RWPE1 (cell line): Measurements from ENCODE around the gene FCN1.

ENCODE experiments used
- CTCF ChIA-PET: fragments of 350-600 bp; sonication (Branson Sonifier 250); formaldehyde crosslinking; extraction: SDS; loops from one replicate; lab custom pipeline; 2021; lab: Yijun Ruan, JAX
- POLR2A ChIA-PET: fragments of 400-600 bp; formaldehyde crosslinking; extraction: SDS; loops from one replicate; lab custom pipeline; 2020; ENCODE audit warnings: antibody characterized with exemption; ENCODE audit not compliant: low non-redundant PET; lab: Yijun Ruan, JAX
- DNase-seq: peaks from one replicate; pipeline ENCODE4 v3.0.0; 2012; ENCODE audit warnings: low spot score
- H3K27ac ChIP-seq: fragments of 450-650 bp; 2 replicates; pipeline ENCODE4 v1.5.1; 2017
- TF ChIP-seq, protein P1 (sequence below): fragments of 450-650 bp; conservative IDR thresholded peaks from 2 replicates; pipeline ENCODE4 v1.5.1; 2017; ENCODE audit warnings: low read depth, mild to moderate bottlenecking

The FCN1 gene

DNA sequence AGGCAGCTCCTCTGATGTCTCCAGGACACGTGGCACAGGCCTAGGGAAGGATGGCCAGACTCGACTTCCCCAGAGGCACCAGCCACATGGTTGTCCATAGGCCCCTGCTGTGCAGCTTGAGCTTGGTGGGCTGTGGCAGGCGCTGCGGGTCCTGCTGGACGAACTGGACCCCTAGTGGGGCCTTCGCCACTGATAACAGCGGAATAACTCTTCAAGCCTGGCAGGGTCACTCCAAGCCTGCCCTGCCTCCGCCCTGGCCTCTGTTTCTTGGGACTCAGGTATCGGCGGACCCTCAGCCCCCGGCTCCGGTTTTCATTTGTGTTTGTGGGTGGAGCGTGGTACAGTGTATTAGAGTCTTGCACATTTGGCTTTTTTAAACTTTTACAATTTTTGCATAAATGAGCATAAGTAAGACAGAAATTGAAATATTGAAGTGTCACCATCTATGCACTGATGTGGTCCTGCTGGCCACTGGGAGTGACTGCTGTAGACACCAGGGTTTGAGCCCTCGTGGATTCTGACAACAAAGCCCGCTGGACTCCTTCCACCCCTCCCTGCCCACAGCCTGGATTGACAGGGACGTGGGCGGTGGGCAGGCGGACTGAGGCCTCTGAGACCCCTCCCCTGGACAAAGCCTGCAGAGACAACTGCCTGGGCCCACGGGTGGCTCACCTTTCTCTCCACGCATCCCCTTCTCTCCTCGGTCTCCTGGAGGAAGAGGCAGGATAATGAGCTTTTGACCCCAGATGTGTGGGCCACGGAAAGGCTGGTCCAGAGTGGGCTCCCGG is 3.8 kb downstream of the FCN1 start:
- TF ChIP-seq, protein P1, sequence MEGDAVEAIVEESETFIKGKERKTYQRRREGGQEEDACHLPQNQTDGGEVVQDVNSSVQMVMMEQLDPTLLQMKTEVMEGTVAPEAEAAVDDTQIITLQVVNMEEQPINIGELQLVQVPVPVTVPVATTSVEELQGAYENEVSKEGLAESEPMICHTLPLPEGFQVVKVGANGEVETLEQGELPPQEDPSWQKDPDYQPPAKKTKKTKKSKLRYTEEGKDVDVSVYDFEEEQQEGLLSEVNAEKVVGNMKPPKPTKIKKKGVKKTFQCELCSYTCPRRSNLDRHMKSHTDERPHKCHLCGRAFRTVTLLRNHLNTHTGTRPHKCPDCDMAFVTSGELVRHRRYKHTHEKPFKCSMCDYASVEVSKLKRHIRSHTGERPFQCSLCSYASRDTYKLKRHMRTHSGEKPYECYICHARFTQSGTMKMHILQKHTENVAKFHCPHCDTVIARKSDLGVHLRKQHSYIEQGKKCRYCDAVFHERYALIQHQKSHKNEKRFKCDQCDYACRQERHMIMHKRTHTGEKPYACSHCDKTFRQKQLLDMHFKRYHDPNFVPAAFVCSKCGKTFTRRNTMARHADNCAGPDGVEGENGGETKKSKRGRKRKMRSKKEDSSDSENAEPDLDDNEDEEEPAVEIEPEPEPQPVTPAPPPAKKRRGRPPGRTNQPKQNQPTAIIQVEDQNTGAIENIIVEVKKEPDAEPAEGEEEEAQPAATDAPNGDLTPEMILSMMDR, result no peak
- CTCF ChIA-PET, result no interaction called here
- POLR2A ChIA-PET, result no interaction called here
- no peak for DNase-seq
- H3K27ac ChIP-seq, result no peak overlapping the region

DNA sequence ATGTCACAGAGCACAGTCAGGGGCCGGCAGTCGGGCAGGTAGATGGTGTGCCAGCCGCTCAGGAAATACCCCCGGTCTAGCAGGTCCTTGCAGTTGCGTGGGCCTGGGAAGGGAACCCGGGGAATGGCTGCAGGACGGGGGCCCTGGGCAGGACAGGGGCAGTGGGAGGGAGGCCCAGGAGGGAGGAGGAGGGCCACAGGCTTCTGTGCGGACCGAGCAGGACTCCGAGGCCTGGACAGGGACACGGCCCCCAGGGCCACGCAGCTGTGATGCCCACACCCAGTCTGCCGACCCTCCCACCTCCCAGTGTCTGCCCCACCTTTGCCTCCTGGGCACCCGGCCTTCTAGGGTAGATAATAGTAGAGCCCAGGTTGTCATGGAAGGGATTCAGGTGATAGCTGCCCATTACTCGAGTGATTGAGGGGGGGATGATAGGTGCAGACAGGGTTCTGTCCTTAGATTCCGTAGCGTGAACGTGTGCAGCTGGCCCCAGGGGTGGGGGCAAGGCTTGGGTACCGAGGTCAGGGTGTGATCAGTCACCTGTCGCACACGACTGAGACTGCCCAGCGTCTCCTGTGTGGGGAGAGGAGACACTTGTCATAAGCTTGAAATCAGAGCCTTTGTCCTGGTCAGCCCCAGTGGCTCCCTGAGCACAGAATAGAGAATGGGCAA is 4.5 kb downstream of the FCN1 start:
- H3K27ac ChIP-seq, result no peak overlapping the region
- ChIA-PET POLR2A (no interaction called here), CTCF (no interaction called here)
- TF ChIP-seq, protein P1, result no peak
- DNase-seq, result no peak

DNA sequence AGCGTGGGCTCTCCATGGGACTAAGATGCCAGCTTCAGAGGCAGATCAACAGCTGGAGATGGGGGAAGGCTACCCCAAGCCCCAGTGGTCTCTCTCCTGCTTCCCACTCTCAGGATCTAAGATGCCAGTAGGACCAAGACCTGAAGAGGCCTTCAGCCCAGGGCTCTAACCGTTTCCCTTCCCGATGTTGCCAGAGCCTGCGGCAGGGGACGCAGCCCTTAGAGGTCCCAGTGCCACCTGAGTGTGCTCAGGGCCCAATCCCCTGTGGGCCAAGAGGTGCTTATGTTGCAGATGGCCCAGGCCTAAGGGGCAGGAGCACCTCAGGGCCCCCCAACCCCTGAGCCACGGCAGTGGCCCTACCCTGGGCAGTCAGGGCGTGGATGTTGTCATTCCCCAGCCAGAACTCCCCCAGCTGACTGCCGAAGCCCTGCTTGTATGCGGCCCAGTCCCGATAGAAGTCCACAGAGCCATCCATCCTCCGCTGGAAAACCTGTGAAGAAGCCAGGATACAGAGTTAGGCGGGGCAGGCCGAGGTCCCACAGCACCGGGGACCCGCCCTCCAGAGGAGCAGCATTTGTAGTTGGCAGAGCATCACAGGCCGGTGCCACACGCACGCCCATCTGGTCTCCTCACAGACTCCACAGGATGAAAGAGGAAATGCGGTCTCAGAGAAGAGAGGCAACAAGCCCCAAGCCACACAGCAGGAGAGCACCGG is 5.4 kb downstream of the FCN1 start:
- no peak overlapping the region for H3K27ac ChIP-seq
- ChIA-PET CTCF (interaction anchor here (0.6 kb wide), 1 partner anchor 906 kb away, joined by 3 read pairs; no protein-coding TSS in a partner anchor), POLR2A (interaction anchor here (0.5 kb wide), 1 partner anchor 498 kb away, joined by 3 read pairs; no protein-coding TSS in a partner anchor)
- no peak for DNase-seq
- TF ChIP-seq, protein P1, result no peak

DNA sequence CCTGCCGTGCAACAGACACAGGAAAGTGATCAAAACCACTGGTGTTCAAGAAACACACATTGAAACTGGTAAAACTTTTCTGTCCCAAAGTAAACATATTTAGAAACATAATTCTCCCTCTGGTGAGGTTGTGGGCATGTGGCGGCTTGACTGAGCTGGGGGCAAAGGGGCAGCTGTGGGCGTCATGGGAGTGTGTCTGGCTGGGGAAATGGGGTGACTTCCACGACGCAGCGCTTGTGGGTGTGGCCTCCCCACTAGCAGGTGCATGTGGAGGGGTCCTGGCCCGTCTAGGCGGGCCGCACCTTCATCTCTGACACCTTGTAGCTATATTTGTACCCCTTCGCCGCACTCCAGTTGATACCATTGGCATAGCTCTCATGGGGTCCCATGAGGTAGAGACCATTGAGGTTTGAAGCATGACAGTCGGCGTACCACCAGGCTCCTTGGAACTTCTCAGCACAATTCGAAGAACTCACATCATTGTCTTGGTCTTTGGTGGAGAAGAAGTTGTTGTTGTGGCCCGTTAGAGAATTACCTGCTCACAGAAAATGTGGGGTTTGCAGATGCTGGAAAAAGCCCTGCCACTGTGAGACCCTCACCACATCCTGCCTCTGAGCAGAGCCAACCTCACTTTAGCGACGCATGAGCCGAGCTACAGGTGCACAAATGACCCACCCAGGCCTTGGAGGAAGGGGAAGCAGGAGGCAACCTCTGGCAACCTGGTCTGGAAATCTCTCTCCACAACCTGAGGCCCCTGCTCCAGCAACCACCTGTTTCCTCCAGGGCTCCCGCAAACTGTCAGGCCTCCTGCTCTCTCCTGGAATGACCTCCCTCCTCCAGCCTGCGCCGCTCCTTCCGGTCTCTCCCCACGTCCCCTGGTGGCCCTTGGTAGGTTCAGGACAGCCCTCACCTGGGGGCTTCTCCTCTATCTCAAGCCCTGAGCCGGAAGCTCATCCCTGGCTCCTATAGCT is 7.9 kb downstream of the FCN1 start:
- CTCF ChIA-PET, result no interaction called here
- POLR2A ChIA-PET, result no interaction called here
- no peak for DNase-seq
- no peak overlapping the region for H3K27ac ChIP-seq
- TF ChIP-seq, protein P1, result no peak

DNA sequence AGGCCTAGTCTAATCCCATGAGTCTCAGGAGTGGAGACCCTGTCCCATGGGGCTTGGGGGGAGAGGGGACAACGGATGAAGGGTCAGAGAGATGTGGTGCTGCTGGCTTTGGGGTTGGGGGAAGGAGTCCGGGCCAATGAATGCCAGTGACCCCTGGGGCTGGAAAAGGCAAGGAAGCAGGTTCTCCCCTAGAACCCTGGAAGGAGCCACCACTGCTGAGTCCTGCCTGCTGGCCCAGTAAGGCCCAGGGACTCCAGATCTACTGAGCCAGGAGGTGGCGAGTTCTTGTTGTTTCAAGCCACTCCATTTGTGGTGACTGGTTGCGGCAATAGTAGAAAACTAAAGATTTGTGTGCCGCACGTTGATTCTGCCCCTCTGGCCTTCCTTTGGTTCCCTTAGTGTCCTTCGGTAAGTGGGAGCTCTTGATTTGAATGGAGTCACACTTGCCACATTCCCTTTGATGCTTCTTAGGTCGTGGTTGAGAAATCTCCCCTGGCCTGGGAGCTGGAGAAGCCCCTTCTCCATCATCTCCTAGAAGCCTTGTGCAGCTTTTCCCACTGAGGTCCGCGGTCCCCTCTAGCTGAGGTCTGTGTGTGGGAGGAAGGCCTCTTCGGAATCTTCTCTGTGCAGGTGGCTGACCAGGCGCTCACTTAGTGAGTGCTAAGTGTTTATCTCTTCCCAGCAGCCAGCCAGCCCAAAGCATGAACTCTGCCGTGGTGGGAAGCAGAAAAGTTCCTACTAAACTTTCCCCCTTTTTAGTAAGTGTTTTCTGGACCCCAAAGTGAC is 9.0 kb downstream of the FCN1 start:
- ChIA-PET POLR2A (no interaction called here), CTCF (no interaction called here)

More for the DNA sequence above, 9.0 kb downstream of the FCN1 start:
- H3K27ac ChIP-seq, result no peak overlapping the region
- no peak for DNase-seq
- TF ChIP-seq, protein P1, result no peak
